Activated T-cell treated with anti-CD3 and anti-CD28 coated beads for 48 hours (primary cell): ENCODE measurements around the gene ERVFRD-1.
"Not testable (repeated sequence)": the region's sequence is repeated elsewhere in the genome, so short reads cannot be mapped to it uniquely, and the experiment has no call there.

ENCODE experiments used
- DNase-seq: peaks from one replicate; pipeline ENCODE4 v3.0.0-alpha.2; 2020; ENCODE audit warnings: low read depth

ERVFRD-1 gene

DNA sequence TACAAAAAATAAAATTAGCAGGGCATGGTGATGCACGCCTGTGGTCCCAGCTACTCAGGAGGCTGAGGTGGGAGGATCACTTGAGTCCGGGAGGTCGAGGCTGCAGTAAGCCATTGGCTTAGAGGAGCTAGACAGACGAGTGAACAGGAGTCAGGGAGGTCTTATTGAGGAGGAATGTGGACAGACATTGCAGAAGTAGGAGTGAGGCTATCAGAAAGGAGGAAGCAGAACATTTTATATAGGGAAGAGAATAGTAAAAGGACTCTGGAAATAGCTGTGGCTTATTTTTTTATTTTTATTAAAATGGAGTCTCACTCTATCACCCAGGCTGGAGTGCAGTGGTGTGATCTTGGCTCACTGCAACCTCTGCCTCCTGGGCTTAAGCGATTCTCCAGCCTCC lies 20.4 kb downstream of the ERVFRD-1 start:
- not testable (repeated sequence) for DNase-seq

GRCh38 chr6:11089695-11090094 lies 21.8 kb downstream of the ERVFRD-1 start:
- no peak for DNase-seq

GRCh38 chr6:11087141-11087812 lies 24.2 kb downstream of the ERVFRD-1 start:
- not testable (repeated sequence) for DNase-seq

DNA sequence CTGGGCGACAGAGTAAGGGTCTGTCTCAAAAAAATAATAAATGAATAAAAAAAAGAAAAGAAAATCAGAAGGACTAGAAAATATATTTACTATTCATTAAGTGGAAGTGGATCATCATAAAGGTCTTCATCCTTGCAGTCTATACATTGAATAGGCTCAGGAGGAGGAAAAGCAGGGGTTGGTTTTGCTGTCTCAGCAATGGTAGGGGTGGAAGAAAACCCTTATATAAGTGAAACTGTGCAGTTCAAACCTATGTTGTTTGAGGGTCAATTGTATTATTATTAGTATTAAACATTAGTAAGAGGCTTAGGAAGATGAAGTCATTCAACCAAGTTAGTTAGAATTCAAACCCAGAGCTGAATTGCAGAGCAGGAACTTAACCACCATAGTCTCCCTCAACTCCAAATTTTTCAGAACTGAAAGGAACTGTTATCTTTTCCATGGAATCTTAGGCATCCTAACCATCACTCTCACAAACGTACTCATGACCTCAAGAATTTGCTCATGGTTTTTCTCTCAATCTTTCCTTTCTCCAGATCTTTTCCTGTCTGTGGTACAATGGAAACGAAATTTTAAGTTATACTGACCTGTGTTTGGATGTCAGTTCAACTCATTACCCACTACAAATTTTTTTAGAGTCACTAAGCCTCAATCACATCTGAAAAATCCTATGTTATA lies 25.6 kb downstream of the ERVFRD-1 start:
- DNase-seq = no peak

DNA sequence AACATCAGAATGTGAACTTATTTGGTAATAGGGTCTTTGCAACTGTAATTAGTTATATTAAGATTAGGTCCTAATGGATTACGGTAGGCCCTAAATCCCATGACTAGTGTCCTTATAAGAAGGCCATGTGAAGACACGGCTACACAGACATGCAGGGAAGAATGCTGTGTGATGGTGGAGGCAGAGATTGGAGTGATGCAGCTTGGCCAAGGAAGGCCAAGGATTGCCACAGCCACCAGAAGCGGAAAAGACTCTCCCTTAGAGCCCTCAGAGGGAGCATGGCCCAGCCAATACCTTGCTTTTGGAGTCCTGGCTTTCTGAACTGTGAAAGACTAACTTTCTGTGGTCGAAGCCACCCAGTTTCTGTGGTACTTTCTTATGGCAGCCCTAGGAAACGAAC lies 27.6 kb downstream of the ERVFRD-1 start:
- DNase-seq = no peak

DNA sequence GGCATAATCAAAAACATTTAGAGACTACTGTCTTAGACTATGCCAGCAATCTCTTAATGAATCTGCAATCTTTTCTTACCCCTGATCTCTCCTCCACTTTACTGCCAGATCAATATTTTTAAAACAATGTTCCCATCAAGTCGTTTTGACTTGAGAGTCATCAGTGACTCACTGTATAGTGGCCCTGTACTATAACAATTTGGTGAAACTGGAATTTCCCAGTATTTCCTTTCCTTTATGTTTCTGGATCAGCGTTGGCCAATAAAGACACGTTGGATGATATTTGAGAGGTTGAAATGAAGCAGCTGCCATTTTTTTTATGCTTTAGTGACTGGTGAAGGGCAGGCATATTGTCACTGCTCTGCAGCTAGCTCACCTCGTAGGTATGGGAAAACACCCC lies 28.0 kb downstream of the ERVFRD-1 start:
- no peak for DNase-seq

DNA sequence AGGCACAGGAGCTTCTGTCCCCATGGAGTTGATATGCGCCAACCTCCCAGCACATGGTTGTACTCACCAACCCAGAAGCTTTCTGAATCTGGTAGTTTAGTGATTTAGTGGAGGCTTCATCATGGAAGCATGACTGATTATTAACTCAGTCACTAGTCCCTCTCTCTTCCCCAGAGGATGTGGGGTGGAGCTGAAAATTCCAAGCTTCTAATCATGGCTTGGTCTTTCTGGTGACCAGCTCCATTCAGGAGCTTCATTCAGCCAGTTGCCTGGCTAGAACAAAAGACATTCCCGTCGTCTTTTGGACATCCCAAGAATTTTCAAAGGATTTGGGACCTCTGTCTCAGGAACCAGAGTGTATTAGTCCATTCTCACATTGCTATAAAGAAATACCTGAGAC lies 31.2 kb downstream of the ERVFRD-1 start:
- no peak for DNase-seq

GRCh38 chr6:11078266-11078665 lies 33.3 kb downstream of the ERVFRD-1 start:
- no peak for DNase-seq

DNA sequence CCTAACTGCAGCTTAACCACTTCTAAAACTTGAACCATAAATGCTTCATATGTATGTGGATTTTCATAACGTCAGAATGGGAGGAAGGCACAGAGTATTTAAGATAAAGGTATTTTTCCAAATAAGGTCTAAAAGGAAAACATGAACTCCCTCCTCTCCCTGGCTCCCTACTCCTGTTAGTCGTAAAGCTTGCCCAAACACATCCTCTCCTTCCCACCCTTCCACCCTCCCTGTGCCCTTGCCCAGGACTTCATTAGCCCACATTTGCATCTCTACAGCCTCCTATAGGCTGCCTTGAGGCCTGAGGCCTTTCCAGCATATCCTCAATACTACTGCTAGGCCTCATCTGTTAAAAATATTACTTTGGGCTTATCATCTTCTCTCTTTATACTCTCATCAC lies 35.0 kb downstream of the ERVFRD-1 start:
- no peak for DNase-seq

- no peak for DNase-seq
Observed at GRCh38 chr6:11072101-11072500, 39.4 kb downstream of the ERVFRD-1 start.

GRCh38 chr6:11069760-11070159 lies 41.8 kb downstream of the ERVFRD-1 start:
- no peak for DNase-seq

GRCh38 chr6:11067348-11067747 lies 44.2 kb downstream of the ERVFRD-1 start:
- no peak for DNase-seq

- DNase-seq = no peak
Observed at GRCh38 chr6:11066505-11067347, 44.8 kb downstream of the ERVFRD-1 start.

DNA sequence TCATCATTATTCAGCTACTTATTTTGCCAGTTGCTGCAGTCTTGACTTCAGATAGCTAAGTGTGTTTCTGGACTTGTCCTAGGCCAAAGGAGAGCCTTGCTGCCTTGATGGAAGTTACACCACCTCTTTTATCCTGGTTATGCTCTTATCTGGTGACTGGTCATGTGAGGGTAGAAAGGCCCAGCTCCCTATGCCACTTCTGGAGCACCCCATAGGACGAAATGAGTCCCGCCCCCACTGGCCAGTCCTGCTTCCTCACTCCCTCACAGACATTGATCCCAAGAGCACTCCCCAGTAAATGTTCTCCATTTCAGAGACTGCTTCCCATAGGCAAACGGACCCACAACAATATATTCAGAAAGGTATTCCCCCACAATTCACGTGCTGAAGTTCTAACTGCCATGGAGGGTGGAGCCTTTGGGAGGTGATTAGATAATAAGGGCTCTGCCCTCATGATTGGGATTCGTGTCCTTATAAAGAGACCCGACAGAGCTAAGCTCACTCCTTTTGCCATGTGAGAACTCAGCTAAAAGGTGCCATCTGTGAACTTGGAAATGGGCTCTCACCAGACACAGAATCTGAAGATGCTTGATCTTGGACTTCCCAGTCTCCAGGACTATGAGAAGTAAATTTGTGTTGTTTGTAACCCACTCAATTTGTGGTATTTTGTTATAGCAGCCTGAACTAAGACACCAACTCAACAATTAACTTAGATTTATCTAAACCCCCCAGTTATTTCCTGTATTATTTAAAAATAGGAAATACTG lies 45.9 kb downstream of the ERVFRD-1 start:
- no peak for DNase-seq

GRCh38 chr6:11064836-11065235 lies 46.7 kb downstream of the ERVFRD-1 start:
- no peak for DNase-seq

GRCh38 chr6:11062715-11063114 lies 48.8 kb downstream of the ERVFRD-1 start:
- no peak for DNase-seq

DNA sequence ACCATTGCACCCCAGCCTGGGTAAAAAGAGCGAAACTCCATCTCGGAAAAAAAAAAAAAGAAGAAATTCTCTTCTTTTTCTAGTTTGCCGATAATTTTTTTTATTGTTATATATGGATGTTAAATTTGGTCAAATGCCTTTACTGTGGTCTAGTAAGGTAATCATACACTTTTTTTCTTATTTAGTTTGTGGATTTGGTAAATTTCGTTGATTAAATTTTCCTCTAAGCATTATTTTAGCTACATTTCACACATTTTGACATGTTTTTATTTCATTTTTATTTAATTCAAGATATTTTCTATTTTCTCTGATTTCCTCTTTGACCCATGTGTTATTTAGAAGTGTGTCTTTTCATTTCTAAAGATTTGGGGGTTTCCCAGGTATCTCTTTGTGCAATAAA lies 49.4 kb downstream of the ERVFRD-1 start:
- DNase-seq = no peak

GRCh38 chr6:11058406-11058805 lies 53.1 kb downstream of the ERVFRD-1 start:
- DNase-seq = no peak

DNA sequence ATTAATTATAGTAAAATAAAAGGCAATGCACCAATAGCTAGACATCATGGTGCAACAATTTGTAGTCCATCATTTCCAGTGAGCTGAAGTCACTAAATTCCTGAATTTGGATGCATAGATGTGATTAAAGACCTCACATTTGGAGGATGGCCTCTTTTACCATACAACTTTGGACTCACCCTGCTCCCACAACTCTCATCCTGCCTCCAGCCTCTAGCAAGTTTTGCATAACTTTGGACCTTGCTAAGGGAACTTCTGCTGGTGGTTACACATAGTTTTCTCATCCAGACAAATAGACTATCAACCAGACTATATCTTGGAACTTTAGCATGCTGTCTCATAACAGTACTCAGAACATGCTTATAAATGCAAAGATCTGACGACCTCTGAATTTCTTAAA lies 54.7 kb downstream of the ERVFRD-1 start:
- DNase-seq = no peak

DNA sequence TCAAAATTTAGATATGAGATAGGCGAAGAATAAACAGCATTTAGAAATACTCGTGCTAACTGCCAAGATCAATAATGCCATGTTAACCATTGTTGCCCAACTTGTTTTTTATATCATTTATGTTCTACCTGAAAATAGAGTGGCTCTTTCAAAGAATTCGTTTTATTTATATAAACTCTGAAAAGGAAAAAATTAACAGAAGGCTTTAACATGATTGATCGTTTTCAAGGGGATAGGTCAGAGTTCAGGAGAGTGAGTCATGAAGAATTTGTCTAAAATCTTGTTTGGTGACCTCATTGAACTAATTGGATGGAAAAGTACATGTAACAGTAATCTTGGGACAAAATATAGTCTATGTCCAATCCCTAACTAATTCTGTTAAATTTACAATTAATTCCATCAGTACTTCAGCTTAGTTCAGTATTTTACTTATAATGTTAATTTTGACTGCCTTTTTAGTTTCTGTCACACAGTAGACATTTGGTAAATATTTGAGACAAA lies 56.3 kb downstream of the ERVFRD-1 start:
- no peak for DNase-seq

DNA sequence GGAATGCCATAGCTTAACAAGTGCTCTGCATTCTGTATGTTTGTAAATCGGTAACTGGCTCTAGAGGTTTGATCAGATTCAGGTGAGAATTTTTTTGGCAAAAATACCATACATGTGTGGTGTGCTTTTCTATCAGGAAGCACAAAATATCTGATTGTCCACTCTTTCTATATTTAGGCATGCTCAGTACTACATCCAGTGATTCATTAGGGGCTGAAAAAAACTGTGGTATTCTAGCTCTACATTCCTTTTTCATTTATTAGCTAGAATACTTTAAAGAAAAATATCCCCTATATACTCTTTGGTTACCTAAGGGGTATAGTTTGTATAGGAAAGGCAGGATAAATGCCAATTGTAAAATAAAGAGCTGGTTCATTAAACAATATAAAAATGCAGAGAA lies 56.8 kb downstream of the ERVFRD-1 start:
- DNase-seq = no peak

DNA sequence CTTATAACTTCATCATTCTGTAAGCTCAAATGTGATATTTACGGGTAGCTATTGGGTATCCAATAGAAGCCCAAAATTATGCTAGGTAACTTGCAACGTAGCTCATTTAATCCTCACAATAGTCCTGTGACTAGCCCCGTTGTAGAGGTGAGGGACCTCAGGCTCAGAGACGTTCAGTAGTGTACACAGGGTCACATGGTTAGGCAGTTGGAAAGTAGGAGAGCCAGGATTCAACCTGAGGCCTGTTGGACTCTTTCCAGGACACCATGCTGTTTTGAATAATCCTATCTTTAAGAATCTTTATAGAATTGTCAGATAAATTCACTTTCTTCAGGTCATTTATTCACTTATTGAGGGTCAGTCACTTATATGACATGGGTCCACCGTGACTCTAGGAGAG lies 58.2 kb downstream of the ERVFRD-1 start:
- DNase-seq = no peak
